NCI-H1694 treated with DMSO at 0.1 percent for 48 hours (cell line): Measurements from ENCODE around the gene PHF20.
"Not testable (repeated sequence)": the region's sequence is repeated elsewhere in the genome, so short reads cannot be mapped to it uniquely, and the experiment has no call there.

Experiments used
- DNase-seq: peaks from one replicate; lab custom pipeline; 2025; lab: John Stamatoyannopoulos, UW

PHF20 gene

DNA sequence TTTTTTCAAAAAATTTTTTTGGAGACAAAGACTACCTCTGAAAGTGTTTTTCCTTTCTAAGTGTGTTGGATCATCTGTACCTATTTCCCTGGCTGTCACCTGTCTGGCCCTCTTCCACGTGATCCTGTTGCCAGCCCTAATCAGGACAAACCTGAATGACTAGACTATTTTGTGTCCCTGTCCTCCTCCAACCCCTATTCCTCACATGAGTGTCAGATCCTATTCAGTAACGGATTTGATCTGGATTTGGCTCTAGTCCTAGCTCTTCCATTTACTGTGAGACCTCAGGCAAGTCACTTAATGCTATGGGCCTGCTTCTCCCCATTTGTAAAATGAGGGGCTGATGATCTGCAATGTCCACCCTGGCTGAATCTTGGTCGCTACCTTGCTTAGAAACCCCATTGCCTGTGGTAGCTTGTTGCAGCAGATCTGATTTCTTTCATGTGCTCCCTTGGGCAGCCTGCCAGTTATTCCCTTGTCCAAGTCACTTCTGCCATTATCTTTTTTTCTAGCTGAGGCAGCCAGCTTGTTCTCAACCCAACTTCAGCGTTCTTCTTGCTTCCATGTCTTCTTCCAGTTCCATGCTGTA, 4.8 kb downstream of the PHF20 start:
- no peak for DNase-seq

DNA sequence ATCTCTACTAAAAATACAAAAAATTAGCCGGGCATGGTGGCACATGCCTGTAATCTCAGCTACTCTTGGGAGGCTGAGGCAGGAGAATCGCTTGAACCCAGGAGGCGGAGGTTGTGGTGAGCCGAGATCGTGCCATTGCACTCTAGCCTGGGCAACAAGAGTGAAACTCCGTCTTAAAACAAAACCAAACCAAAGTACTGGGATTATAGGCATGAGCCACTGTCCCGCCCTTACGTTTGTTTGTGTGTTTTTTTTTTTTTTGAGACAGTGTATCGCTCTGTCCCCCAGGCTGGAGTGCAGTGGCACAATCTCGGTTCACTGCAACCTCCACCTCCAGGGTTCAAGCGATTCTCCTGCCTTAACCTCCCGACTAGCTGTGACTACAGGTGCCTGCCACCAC, 12.0 kb downstream of the PHF20 start:
- DNase-seq: not testable (repeated sequence)

DNA sequence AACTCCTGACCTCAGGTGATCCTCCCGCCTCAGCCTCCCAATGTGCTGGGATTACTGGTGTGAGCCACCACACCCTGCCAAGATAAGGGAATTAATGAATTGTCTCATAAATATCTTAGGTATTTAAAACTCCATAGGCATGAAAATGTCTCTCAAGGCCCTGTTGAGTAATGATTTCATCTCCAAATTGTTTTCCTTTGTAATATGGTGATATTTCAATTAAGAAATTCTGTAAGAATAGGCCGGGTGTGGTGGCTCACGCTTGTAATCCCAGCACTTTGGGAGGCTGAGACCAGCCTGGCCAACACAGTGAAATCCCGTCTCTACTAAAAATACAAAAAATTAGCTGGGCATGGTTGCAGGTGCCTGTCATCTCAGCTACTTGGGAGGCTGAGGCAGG, 13.7 kb downstream of the PHF20 start:
- DNase-seq: not testable (repeated sequence)

DNA sequence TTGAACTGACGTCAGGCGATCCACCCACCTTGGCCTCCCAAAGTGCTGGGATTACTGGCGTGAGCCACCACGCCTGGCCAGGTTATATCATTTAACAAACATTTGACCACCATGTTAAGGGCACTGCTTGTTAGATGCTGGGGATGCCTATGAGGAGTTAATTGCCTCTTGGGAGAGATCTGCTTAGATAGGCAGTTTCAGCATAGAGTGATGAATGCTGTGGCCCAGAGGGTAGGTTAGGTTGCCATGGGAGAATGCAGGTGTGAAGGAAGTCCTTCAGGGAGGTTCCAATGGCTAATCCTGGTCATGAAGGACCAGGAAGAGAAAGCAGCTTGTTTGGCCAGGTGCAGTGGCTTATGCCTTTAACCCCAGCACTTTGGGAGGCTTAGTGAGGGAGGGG, 17.0 kb downstream of the PHF20 start:
- no peak for DNase-seq

DNA sequence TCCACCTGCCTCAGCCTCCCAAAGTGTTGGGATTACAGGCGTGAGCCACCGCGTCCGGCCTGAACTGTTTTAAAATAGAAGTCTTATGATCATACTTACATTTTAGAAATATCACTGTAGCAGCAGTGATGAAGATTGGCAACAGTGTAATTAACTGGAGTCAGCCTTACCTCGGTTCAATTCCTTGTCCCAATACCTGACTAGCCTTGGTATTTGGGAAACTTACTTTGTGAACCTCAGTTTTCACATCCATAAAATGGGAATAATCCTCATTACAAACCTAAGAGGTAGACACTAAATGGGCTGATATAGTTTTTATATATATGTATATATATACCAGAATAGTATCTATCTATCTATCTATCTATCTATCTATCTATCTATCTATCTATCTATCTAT, 19.3 kb downstream of the PHF20 start:
- DNase-seq: no peak

DNA sequence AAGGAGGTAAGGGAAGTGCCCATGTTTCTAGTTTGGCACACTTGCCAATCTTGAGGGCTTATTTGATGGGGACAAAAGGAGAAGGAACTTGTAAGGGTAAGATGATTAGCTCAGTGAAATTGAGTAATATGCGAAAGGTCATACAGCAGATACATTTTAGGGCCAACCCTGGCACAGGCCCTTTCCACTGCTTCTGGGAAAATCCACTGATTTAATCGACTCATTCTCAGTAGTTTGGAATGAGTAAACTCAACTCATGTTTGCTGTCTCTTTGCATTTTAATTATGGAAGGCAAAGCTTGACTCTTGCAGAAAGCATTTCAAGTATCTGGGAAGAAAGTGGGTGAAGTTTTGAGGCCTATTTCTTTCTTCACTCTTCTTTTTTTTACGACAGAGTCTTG, 20.0 kb downstream of the PHF20 start:
- DNase-seq: no peak

DNA sequence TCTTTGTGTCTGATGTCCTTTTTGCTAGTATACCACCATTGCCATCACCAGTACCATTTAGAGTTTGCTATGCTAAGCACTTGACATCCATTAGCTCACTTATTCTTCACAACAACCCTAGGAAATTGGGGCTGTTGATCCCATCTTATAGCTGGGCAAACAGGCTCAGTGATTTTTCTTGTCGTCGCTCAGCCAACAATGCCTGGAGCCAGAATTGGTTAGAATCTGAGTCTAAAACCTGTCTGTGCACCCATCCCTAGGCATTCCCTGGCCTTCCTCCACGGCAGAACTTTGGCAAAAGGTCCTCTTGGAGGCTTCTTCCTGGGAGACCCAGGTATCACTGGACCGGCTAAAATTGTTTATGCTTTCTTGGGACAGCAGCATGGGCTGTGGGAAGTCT, 20.9 kb downstream of the PHF20 start:
- no peak for DNase-seq

DNA sequence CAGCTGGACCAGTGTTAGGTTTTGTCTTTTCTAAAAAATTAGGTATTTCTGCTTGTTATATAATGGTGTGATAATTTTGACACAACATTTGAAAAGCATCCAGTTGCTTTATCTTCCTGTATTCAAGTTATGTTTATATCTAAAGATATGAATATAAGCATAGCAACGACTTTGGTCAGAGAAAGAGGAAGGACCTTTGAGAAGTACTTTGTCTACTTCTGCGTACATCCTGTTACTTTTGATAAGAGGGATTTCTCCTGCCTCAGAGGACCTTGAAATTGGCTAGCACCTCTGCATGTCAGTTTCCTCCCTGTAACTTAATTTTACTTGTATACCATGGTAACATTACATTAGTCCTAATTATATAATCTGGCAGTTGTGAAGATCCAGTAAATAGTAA, 24.8 kb downstream of the PHF20 start:
- no peak for DNase-seq

DNA sequence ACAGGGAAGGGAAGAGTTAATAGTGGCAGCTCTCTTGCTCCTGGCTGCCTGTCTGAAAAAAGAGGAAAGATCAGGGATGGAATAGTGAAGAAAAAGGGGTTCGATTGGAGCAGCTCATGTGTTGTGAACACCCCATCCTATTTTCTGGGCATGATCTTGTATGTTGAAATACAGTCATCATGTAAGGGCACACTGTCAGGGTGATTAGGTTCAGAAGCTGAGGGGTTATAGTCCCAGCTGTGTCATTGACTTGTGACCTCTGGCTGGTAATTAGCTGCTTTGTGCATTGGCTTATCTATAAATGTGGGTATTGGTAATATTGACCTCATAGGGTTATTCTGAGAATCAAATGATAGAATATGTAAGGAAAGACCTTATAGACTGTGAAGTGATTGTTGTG, 30.1 kb downstream of the PHF20 start:
- no peak for DNase-seq

DNA sequence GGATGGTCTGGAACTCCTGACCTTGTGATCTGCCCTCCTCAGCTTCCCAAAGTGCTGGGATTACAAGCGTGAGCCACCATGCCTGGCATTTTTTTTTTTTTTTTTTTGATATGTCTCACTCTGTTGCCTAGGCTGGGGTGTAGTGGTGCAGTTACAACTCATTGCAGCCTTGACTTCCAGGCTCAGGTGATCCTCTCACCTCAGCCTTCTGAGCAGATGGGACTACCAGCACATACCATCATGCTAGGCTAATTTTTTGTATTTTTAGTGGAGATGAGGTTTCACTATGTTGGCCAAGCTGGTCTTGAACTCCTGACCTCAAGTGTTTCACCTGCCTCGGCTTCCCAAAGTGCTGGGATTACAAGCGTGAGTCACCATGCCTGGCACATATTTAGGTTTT, 34.3 kb downstream of the PHF20 start:
- no peak for DNase-seq

DNA sequence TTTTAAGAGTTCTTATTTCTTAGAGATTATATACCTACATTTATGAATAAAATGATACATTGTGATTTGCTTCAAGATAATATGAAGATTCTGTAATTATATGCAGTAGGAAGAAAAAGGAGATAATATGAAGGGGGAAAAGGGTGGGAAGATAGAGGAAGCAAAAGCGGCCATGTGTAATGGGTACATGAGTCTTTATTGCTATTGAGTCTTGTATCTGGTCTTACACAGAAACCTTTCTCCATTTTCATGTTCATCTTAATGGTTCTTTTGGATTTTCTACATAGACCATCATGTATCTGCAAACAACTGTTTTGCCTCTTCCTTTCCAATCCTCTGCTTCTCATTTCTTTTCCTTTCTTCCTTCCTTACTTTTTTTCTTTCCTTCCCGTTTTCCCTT, 36.1 kb downstream of the PHF20 start:
- no peak for DNase-seq

DNA sequence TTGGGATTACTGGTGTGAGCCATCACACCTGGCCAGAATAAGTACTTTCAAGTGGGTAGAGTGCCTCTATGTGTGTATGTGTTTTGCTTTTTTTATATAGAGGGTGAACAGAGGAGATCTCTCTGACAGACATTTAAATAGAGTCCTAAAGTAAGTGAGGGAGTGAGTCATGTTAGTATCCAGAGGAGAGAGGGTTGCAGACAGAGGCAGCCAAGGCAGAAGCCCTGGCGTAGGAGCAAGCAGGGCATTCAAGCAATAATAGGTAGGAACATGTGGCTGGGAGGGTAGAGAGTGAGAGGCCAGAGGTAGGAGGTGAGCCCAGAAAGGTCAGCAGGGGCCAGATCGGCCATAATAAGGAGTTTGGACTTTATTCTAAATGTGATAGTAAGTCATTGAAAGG, 48.9 kb downstream of the PHF20 start:
- DNase-seq: no peak

DNA sequence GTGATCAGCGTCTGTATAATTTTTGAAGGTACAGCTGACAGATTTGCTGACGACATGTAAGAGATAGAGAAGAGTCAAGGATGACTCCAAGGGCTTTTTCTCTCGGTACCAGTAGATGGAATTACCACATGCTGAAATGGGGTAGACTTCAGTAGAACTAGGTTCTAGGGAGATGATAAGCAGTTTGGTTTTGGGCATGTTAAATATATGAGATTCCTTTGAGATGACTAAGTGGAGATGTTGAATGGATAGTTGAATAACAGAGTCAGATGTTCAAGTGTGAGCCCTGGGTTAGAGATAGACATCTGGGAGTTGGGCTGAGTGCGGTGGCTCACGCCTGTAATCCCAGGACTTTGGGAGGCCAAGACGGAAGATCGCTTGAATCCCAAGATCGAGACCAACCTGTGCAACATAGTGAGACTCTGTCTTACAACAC, 50.0 kb downstream of the PHF20 start:
- no peak for DNase-seq

DNA sequence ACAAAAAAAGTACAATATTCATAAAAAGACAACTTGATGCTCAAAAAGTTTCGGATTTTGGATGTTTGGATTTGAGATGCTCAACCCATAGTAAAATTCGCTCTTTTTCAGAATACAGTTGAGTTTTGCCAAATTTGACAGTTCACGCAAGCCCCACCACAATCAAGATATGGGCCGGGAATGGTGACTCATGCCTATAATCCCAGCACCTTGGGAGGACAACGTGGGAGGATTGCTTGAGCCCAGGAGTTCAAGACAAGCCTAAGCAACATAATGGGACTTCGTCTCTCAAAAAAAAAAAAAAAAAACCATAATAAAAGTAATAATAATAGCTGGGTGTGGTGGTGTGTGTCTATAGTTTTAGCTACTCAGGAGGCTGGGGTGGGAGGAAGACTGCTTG, 51.3 kb downstream of the PHF20 start:
- no peak for DNase-seq

DNA sequence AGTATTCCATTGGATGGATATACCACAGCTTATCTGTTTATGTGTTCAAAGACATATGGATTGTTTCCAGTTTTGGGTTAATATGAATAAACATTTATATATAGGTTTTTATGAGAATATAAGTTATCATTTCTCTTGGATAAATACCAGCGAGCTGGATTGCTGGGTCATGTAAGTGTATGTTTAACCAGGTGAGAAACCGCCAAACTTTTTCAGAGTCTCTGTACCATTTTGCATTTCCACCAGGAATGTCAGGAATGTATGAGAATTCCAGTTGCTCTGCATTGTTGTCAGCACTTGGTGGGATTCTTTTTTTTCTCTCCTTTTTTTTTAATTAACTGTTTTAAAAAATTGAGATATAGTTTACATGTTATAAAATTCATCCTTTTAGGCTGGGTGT, 52.1 kb downstream of the PHF20 start:
- DNase-seq: no peak

DNA sequence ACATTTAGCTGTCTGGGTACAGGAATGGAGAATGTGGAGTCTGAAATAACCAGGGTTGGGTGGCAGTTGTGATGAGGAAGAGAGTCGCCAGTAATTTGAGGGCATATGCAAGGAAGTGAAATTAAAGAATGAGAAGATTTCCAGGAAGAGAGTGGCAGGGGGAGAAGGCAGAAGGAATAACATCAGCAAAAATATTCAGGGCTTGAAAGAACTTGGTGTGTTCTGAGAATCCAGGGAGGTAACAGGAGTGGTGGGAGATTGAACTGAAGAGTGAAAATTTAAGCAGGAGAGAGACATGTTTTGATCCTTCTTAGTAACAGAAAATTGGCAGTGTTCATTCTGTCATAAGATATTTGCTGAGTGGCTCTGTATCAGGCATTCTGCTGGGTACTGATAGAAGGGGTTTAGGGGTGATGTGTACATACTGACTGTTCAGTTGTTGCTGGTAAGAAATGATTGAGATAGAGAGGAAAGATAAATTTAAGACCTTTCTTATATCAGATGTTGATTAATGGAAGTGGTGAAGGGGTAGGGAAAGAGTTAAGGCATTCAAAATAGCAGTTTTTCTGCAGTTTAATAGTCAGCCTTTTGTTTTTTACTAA, 54.7 kb downstream of the PHF20 start:
- no peak for DNase-seq

DNA sequence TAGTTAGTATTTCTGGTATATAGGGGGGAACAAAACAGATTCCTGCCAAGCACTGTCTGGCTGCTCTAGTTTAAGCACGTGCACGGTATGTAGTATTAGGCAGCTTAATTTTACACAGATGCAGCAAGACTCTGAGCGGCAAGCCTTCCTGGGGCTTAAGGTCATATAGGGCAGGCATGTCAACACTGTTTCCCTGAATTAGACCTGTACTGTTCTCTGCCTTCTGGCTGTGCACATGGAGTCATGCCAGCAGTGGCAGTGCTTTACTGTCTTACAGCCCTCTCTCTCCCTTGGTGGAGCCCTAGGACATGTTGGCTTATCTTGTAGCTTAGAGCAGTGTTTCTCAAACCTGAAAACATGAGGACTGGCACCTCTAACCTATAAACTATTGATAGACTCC, 56.6 kb downstream of the PHF20 start:
- DNase-seq: no peak

DNA sequence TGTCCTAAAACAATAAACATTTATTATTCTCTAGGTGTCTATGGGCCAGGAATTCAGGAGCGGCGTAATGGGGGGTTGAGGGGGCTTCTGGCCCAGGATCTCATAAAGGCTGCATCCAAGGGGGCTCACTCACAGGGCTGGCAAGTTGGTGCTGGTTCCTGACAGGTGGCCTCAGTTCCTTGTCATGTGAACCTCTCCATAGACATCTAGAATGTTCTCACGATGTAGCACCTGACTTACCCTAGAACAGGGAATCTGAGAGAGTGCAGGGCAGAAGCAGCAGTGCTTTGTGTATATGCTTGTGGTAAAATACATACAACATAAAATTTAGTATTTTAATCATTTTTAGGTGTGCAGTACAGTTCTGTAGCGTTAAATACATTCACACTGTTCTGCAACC, 57.1 kb downstream of the PHF20 start:
- no peak for DNase-seq

DNA sequence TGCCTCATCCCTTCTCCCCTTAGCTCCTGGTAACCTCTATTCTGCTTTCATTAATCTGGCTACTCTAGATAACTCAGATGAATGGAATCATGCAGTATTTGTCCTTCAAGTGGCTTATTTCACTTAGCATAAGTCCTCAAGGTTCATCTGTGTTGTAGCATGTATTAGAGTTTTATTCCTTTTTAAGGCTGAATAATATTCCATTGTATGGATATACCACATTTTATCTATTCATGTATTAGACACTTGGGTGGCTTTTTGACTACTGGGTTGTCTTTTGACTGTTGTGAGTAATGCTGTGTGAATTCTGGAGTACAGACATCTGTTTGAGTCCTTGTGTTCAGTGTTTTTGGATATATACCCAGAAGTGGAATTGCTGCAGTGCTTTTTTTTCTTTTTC, 58.4 kb downstream of the PHF20 start:
- DNase-seq: no peak

DNA sequence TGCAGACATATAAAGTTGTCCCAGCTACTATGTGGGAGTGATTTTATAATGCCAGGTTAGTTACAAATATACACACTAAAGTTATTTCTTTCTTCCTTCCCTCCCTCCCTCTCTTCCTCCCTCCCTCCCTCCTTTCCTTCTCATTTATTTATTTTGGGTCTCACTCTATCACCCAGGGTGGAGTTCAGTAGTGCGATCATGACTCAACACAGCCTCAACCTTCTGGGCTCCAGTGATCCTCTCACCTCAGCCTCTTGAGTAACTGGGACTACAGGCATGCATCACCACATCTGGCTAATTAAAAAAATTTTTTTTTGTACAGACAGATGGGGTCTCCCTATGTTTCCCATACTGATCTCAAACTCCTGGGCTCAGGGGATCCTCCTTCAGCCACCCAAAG, 59.2 kb downstream of the PHF20 start:
- no peak for DNase-seq

DNA sequence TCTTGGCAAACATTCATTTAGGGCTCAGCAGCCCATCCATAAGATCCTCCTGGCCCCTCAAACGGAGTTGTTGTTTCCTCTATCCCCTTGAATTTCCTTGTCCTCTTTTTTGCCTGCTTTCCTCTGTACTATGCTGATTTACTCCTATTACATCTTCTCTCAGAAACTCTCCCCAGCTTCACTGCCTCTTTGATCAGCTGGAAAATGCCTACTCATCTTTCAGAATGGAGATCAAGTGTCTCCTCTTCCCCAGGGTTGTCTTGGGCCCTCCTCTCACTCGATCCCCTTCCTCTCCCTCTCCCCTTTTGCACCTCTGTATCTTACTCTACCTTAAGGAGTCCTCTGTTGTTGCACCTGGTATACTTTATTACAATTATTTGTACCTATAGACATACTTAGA, 60.2 kb downstream of the PHF20 start:
- no peak for DNase-seq

DNA sequence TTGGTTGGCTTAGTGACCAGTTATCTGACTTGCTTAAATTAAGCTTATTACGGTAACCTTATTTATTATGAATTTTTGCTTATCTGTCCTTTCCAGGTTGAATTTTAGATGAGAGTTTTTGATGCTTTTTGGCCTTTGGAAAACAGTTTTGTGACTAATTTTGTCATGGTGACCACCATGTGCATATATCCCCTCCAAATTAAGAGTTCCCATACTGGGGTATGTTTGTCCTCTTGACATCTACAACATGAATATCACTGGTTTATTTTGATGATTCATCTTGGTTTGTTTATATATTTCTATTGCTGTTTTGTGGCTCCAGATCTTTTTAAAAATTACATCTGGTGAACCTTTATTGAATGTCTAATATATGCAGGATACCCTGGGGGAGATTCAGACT, 61.4 kb downstream of the PHF20 start:
- no peak for DNase-seq

DNA sequence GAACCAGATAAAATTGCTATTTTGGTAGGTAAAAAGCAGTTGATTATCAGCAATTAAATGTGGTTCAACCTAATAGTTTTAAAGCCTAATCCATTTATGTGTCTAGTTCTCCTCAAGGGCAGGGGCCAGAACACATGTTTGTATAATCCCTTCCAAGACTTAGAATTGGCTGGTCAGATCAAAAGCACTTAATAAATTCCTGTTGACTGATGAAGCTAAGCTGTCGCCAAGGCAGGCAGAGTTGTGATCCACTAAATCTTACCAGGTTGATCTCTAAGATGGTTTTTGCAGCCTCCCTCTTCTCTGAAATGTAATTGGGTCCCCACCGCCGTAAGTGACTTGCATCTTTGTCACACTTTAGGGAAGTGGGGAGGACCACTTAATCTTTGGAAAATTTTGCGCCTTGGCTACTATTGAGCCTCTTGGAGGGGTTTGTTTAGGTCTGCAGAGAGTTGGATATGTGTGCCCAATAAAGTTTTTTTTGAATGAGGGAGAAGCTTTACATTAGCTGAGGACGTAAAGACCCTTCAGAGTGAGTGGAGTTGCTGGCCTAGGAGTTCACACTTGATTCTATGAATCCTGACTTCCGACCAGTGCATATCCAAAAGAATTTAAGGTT, 65.9 kb downstream of the PHF20 start:
- no peak for DNase-seq

DNA sequence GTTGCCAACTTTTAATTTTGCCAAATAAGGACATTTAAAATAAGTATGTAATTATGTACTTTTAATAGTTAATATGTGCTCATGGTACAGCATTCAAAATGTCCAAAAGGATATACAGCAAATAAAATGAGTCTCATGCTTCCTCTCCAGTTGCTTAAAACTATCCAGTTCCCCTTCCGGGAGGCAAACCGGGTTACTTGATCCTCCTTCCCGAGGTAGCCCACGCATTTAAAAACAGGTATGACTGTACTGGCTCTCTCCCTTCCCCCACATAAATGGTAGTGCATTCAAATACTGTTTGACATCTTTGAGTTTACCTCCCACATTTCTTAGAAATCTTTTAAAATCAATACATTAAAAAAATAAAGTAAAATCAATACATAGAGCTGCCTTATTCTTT, 66.4 kb downstream of the PHF20 start:
- DNase-seq: no peak
